ENCODE results near the gene PROSER2.

GRCh38 chr10:11824376-11824775 is 1.2 kb downstream of the PROSER2 start:
- TF ChIP-seq EP300 (IDR thresholded peaks at IDR 0.05) (no peak), CTCF (IDR thresholded peaks at IDR 0.05) (no peak), POLR2AphosphoS5 (IDR thresholded peaks at IDR 0.05) (peak in 1 of 3 donors; percentile 67)
